ENCODE measurements around the gene NOX5.

The NOX5 gene

DNA sequence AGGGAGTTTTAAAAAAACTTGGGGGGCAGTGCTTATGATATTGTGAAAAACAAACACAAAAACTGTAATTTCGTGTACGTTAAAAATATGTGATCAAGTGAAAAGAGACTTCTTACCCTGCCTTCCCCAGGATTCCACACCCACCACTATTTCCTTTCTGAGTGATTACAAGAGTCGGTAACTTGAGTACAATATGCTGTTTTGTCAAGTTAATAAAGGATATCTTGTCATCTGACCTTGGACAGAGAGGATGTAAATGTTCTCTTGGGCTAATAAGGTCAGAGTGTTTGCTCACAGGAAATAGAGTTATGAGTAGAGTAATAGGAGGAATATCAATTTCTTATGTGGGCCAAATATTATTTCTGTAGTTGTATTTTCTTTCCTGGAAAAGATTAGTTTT lies 68.1 kb downstream of the NOX5 start:
- Histone ChIP-seq H3K4me1 (ENCODE audit: low read length) (peaks cover 9% of the 10 kb centered on the region; the same call in 1 of the 2 replicates), H4K20me1 (ENCODE audit: insufficient read depth, low read length) (no peaks in the 10 kb centered on the region), H3K4me3 (ENCODE audit: low read length) (no peak overlapping the region), H3K9me3 (ENCODE audit: insufficient read depth, low read length) (no peaks in the 10 kb centered on the region), H3K36me3 (replicated peaks; ENCODE audit: low read depth, low read length) (no peaks in the 10 kb centered on the region), H3K27me3 (ENCODE audit: low read depth, low read length) (peaks cover 49% of the 10 kb centered on the region), H3K79me2 (ENCODE audit: low read length) (no peaks in the 10 kb centered on the region), H3K9ac (ENCODE audit: low read length) (no peak overlapping the region), H3K4me2 (ENCODE audit: low read length) (no peak overlapping the region), H2AFZ (ENCODE audit: low read depth, low read length) (no peak overlapping the region), H3K27ac (ENCODE audit: low read length) (no peak overlapping the region)
- TF ChIP-seq, protein P1, sequence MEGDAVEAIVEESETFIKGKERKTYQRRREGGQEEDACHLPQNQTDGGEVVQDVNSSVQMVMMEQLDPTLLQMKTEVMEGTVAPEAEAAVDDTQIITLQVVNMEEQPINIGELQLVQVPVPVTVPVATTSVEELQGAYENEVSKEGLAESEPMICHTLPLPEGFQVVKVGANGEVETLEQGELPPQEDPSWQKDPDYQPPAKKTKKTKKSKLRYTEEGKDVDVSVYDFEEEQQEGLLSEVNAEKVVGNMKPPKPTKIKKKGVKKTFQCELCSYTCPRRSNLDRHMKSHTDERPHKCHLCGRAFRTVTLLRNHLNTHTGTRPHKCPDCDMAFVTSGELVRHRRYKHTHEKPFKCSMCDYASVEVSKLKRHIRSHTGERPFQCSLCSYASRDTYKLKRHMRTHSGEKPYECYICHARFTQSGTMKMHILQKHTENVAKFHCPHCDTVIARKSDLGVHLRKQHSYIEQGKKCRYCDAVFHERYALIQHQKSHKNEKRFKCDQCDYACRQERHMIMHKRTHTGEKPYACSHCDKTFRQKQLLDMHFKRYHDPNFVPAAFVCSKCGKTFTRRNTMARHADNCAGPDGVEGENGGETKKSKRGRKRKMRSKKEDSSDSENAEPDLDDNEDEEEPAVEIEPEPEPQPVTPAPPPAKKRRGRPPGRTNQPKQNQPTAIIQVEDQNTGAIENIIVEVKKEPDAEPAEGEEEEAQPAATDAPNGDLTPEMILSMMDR (IDR thresholded peaks at IDR 0.05; ENCODE audit: low read depth, low read length), result no peak
- no peak for TF ChIP-seq EZH2phosphoT487 (IDR thresholded peaks at IDR 0.05; ENCODE audit: low read depth)

GRCh38 chr15:69084404-69085030 lies 70.0 kb downstream of the NOX5 start:
- no peak for TF ChIP-seq EZH2phosphoT487 (IDR thresholded peaks at IDR 0.05; ENCODE audit: low read depth)
- TF ChIP-seq, protein P1 (IDR thresholded peaks at IDR 0.05; ENCODE audit: low read depth, low read length), result no peak
- H3K4me3 ChIP-seq (ENCODE audit: low read length), result no peak overlapping the region
- H3K4me2 ChIP-seq (ENCODE audit: low read length), result no peak overlapping the region
- H3K9me3 ChIP-seq (ENCODE audit: insufficient read depth, low read length), result no peaks in the 10 kb centered on the region
- H3K27me3 ChIP-seq (ENCODE audit: low read depth, low read length), result peaks cover 54% of the 10 kb centered on the region
- H3K36me3 ChIP-seq (replicated peaks; ENCODE audit: low read depth, low read length), result no peaks in the 10 kb centered on the region
- no peak overlapping the region for H3K27ac ChIP-seq (ENCODE audit: low read length)
- no peaks in the 10 kb centered on the region for H4K20me1 ChIP-seq (ENCODE audit: insufficient read depth, low read length)
- H3K79me2 ChIP-seq (ENCODE audit: low read length), result no peaks in the 10 kb centered on the region
- no peak overlapping the region for H2AFZ ChIP-seq (ENCODE audit: low read depth, low read length)
- H3K9ac ChIP-seq (ENCODE audit: low read length), result no peak overlapping the region
- peaks cover 9% of the 10 kb centered on the region; the same call in 1 of the 2 replicates for H3K4me1 ChIP-seq (ENCODE audit: low read length)

DNA sequence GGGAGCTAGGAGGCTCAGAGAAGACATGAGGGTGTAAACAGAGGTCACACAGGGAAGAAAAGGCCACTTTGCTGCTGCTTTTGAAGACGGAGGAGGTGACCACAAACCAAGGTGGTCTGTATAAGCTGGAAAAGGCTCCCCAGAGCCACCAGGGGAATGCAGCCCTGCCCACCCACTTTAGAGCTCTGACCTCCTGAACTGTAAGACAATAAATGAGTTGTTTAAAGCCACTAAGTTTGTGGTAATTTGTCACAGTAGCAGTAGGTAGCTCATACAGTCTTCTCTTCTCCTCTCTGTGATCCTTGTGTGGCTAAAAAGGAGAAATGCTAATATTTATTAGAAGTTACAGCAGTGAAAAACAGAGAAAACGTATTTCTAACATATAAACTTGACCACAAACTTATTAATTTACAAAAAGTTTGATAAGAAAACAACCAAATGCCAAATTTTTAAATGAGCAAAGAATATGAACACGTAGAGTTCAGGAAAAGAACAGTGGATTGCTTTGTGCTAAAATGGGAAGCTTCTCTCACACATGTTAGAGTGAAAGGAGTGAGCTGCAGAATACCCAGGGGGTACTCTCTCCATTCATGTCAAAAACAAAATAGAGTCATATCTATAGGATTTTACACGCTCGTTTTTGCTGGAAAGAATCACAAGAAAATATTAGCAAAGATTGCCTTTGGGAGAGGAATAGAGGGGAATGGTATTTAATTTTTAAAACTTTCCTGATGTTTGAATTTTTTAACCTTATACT lies 71.0 kb downstream of the NOX5 start:
- Histone ChIP-seq H2AFZ (ENCODE audit: low read depth, low read length) (no peak overlapping the region), H3K27ac (ENCODE audit: low read length) (no peak overlapping the region), H3K36me3 (replicated peaks; ENCODE audit: low read depth, low read length) (no peaks in the 10 kb centered on the region), H4K20me1 (ENCODE audit: insufficient read depth, low read length) (no peaks in the 10 kb centered on the region), H3K4me1 (ENCODE audit: low read length) (peaks cover 4% of the 10 kb centered on the region; the same call in 1 of the 2 replicates), H3K4me2 (ENCODE audit: low read length) (no peak overlapping the region), H3K4me3 (ENCODE audit: low read length) (no peak overlapping the region), H3K27me3 (ENCODE audit: low read depth, low read length) (peaks cover 59% of the 10 kb centered on the region), H3K9ac (ENCODE audit: low read length) (no peak overlapping the region), H3K9me3 (ENCODE audit: insufficient read depth, low read length) (no peaks in the 10 kb centered on the region), H3K79me2 (ENCODE audit: low read length) (no peaks in the 10 kb centered on the region)
- TF ChIP-seq EZH2phosphoT487 (IDR thresholded peaks at IDR 0.05; ENCODE audit: low read depth), result no peak
- TF ChIP-seq, protein P1 (IDR thresholded peaks at IDR 0.05; ENCODE audit: low read depth, low read length), result no peak

DNA sequence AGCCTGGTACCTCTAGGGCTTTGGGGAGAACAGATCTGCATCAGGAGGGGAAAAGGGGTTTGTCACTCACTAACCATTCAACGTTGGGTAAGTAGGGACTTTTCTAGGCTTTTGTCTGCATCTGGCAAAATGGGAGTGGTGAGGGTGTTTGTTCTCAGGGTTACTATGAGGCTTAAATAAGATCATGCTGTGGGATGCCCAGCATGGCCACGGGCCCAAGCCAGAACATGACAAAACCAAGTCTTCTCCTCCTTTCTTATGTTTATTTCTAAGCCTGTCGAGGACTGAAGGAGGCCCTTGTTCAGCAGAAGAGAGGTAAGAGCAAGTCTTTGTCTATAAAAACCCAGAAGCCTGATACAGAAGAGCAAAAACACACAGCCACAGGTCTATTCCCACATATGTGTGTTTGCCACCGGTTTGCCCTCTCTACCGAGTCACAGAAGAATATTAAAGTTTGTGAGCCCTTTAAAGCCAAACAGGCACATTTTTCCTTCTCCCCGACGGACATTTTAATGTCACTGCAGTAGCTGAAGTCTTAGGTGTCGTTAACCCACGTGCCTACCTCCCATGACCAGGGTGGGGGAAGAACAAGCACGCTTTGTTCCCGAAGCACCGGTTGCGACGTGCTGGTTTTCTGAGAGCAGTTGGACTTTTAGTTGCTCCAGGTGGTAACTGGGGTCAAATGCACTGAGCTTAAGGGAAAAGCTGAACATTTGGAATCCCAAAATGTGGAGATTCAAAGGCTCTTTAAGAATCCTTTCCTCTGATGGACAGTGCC lies 72.1 kb downstream of the NOX5 start:
- H3K4me3 ChIP-seq (ENCODE audit: low read length), result no peak overlapping the region
- H3K9me3 ChIP-seq (ENCODE audit: insufficient read depth, low read length), result no peaks in the 10 kb centered on the region
- H3K4me2 ChIP-seq (ENCODE audit: low read length), result no peak overlapping the region
- H3K27ac ChIP-seq (ENCODE audit: low read length), result no peak overlapping the region
- no peaks in the 10 kb centered on the region for H4K20me1 ChIP-seq (ENCODE audit: insufficient read depth, low read length)
- no peak overlapping the region for H3K9ac ChIP-seq (ENCODE audit: low read length)
- H3K27me3 ChIP-seq (ENCODE audit: low read depth, low read length), result peaks cover 53% of the 10 kb centered on the region
- no peaks in the 10 kb centered on the region for H3K36me3 ChIP-seq (replicated peaks; ENCODE audit: low read depth, low read length)
- no peaks in the 10 kb centered on the region for H3K79me2 ChIP-seq (ENCODE audit: low read length)
- H3K4me1 ChIP-seq (ENCODE audit: low read length), result no peaks in the 10 kb centered on the region
- no peak overlapping the region for H2AFZ ChIP-seq (ENCODE audit: low read depth, low read length)
- TF ChIP-seq EZH2phosphoT487 (IDR thresholded peaks at IDR 0.05; ENCODE audit: low read depth), result no peak
- TF ChIP-seq, protein P1 (IDR thresholded peaks at IDR 0.05; ENCODE audit: low read depth, low read length), result no peak
